Brain microvascular endothelial cell (primary cell): ENCODE data around the gene PIMREG.

Experiments
- DNase-seq: peaks from one replicate; pipeline ENCODE4 v3.0.0-alpha.2; 2020
- H3K27ac ChIP-seq: fragments of 250-450 bp; sonication (Bioruptor Pico); 2 replicates; pipeline ENCODE4 v1.5.1; 2020; ENCODE audit warnings: mild to moderate bottlenecking, moderate library complexity
- H3K27me3 ChIP-seq: fragments of 250-450 bp; sonication (Bioruptor Pico); replicated peaks from 2 replicates; pipeline ENCODE4 v1.5.1; 2020; ENCODE audit warnings: mild to moderate bottlenecking
- H3K36me3 ChIP-seq: fragments of 250-450 bp; sonication (Bioruptor Pico); replicated peaks from 2 replicates; pipeline ENCODE4 v1.5.1; 2020; ENCODE audit warnings: mild to moderate bottlenecking
- H3K4me3 ChIP-seq: 2 replicates; pipeline ENCODE4 v1.5.1; 2011; ENCODE audit warnings: low read depth, mild to moderate bottlenecking, control low read depth, low read length, moderate library complexity
- in situ Hi-C: cut with HindIII; loops from 2 replicates; pipeline ENCODE4 v1.10.0; 2017; ENCODE audit warnings: low sequenced_read_pairs, low pct_ligation_motif_present
- TF ChIP-seq, protein P1 (sequence below): IDR thresholded peaks from 2 replicates; pipeline ENCODE4 v1.5.1; 2011; ENCODE audit warnings: low read depth, mild to moderate bottlenecking, moderate library complexity, low read length, control low read depth, inconsistent platforms; ENCODE audit errors: missing control alignments

PIMREG gene

DNA sequence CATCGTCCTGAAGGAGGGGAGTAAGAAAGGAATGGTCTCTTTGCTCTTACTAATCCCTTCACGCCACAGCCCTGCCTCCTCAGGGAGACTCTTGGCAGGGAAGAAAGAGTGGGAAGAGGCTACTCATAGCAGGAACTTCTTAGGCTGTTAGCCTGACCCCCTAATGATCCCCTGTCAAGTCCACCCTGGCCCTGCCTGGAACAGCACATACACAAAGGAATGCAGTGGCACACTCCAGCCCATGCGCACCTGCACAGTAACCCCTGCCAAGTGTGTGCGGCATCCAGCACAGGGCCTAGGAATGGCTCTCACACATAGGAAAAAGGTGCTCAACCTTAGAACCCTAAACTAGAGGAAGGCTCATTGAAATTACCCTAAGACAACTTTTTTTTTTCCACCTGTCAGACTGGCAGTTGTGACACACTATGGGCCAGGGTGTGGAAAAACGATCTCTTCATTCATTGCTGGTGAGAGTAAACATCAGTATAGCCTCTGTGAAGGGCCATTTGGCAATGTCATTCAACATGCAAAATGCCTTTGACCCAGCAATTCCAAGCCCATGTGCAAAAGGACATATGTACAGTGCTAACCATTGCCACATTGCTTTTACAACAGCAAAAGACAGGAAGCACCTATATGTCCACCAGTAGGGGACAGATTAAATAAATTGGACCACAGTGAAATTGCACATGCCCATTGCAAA is 50.1 kb downstream of the PIMREG start:
- Histone ChIP-seq H3K4me3 (no peak overlapping the region), H3K27ac (no peak overlapping the region), H3K27me3 (no peaks in the 10 kb centered on the region), H3K36me3 (no peaks in the 10 kb centered on the region)
- DNase-seq = no peak
- TF ChIP-seq, protein P1, sequence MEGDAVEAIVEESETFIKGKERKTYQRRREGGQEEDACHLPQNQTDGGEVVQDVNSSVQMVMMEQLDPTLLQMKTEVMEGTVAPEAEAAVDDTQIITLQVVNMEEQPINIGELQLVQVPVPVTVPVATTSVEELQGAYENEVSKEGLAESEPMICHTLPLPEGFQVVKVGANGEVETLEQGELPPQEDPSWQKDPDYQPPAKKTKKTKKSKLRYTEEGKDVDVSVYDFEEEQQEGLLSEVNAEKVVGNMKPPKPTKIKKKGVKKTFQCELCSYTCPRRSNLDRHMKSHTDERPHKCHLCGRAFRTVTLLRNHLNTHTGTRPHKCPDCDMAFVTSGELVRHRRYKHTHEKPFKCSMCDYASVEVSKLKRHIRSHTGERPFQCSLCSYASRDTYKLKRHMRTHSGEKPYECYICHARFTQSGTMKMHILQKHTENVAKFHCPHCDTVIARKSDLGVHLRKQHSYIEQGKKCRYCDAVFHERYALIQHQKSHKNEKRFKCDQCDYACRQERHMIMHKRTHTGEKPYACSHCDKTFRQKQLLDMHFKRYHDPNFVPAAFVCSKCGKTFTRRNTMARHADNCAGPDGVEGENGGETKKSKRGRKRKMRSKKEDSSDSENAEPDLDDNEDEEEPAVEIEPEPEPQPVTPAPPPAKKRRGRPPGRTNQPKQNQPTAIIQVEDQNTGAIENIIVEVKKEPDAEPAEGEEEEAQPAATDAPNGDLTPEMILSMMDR = no peak
- in situ Hi-C loops = no loop called here

DNA sequence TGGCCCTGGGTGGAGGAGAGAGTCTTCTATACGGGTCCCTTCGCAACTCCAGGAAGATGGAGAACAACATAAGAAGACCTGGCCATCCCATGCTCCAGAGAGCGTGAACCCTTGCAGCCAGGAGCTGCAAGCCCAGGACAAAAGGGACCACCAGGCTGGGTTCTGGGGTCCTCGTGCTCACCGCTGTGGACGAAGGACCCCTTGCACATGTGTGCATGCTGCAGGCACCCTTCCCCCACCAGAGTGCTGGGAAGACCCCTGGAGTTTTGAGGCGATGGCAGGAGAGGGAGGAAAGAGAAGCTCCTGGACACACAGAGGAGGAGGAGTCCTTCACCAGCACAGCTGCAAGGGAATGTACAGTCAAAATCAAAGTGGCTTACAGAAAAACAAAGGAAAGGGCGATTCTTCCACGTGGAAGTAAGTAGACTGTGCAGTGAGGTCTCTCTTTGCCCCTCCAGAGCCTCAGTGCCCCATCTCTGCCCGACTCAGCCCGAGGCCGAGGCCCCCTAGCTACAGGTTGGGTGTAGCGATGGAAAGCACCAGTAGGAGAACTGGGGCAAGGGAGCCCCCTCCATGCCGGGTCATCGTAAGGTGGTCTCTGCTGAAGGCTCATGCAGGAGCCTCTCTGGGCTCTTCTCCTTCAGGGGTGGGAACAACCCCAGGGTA is 51.3 kb downstream of the PIMREG start:
- Histone ChIP-seq H3K27me3 (no peaks in the 10 kb centered on the region), H3K27ac (no peak overlapping the region), H3K4me3 (no peak overlapping the region), H3K36me3 (no peaks in the 10 kb centered on the region)
- TF ChIP-seq, protein P1 = peak; percentile 13
- in situ Hi-C loops = no loop called here
- no peak for DNase-seq

DNA sequence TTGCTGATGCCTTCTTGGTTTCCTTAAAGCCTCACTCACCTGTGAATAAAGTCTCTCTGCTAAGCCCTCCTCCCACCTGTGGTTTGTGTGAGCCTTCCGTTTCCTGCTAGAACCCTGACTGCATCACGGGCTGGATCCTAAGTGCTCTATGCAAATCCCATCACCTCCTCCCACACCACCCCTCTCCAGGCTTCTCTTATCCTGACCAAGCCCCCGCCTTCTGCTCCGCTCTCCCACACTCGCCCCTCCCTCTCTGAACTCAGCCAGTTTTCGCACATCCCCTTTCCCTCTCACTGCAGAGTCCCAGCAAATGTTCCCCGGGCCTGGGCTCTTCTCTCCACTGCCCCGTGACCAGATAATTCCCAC is 51.8 kb downstream of the PIMREG start:
- in situ Hi-C loops = no loop called here
- H3K4me3 ChIP-seq = no peak overlapping the region
- no peaks in the 10 kb centered on the region for H3K36me3 ChIP-seq
- H3K27me3 ChIP-seq = no peaks in the 10 kb centered on the region
- TF ChIP-seq, protein P1 = no peak
- H3K27ac ChIP-seq = no peak overlapping the region
- no peak for DNase-seq

DNA sequence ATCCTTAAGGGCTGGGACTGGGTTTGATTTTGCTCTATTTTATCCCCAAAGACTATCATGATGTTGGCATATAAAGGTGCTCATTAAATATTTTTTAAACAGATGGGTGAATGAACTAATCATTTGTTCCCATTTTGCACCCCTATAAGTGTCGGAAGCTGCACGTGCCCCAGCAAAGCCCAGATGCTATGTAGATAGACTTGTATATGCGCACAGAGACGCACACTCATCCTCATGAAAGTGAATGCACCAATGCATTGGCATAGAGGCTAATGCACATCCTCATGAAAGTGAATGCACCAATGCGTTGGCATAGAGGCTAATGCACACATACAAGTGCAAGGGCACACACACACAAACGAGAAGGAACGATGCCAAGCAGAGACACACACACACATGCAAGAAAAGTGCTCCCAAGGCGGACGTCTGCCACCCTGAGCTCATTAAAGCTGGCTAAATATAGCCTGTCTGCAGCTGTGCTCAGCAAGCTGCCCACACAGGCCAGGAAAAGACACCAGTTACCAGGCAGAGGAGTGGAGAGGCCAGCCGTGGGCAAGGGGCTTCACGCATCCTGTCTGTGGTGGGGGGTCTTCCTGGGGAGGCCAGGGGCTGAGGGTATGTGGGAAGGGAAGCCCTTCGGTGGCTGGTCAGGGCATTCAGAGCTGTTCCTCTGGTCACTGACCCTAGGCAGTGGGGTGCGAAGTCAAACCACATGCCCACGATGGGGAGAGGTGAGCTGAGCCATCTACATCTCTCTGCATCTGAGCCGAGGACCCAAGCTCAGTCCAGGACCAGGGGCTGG is 52.6 kb downstream of the PIMREG start:
- in situ Hi-C loops = no loop called here
- DNase-seq = no peak
- Histone ChIP-seq H3K27ac (no peak overlapping the region), H3K27me3 (no peaks in the 10 kb centered on the region), H3K4me3 (no peak overlapping the region), H3K36me3 (no peaks in the 10 kb centered on the region)
- TF ChIP-seq, protein P1 = no peak

DNA sequence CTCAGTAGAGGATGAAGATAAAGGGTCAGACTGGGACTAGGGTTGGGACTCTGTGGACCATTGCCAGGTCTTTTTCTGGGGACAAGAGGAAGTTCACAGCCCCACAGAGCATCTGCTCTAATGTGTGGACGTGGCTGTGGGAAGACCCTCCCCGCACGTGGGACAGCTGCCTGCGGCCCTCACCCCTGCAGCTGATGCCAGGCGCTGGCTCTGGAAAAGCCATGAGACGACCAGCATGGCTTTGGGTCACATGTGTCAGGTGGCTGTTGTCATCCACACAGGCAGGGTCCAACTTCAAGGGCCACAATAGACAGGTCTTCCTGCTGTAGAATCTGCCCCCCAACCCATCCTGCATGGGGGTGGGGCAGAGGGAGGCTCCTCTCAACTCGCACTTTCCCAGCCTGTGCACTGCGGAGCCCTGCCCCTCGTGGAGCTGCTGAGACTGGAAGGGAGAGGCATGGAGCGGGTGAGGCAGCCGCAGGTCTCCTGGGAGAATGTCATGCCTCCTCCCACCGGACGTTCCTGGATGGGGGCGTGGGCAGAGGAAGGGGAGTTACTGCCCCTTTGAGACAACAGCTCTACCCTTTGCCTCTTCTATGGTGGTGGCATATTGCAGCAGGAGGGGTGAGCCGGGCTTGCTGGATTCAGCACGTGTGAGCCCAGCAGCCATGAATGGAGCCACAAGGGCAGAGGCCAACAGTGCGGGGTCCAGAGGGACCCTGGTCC is 53.4 kb downstream of the PIMREG start:
- no peaks in the 10 kb centered on the region for H3K27me3 ChIP-seq
- DNase-seq = no peak
- no peaks in the 10 kb centered on the region for H3K36me3 ChIP-seq
- TF ChIP-seq, protein P1 = no peak
- in situ Hi-C loops = no loop called here
- no peak overlapping the region for H3K27ac ChIP-seq
- no peak overlapping the region for H3K4me3 ChIP-seq
